CD4-positive, alpha-beta T cell treated with Interleukin-4 for 4 hours (primary cell): Measurements from ENCODE around the gene EXPH5.
A peak's percentile ranks its signal among the peaks of the same experiment; 100 is the strongest.
"Not testable (repeated sequence)": the region's sequence is repeated elsewhere in the genome, so short reads cannot be mapped to it uniquely, and the experiment has no call there.

Experiments
- DNase-seq: peaks from one replicate; pipeline ENCODE4 v3.0.0-alpha.2; 2020

EXPH5 gene

GRCh38 chr11:108593214-108593922, at the start of gene EXPH5:
Gene EXPH5 (minus strand): TSS chr11:108593768. CDS start chr11:108593536, 232 bp downstream.
- peak; percentile 94 for DNase-seq

GRCh38 chr11:108641752-108642151, 48.2 kb upstream of the EXPH5 start:
- DNase-seq = not testable (repeated sequence)

- DNase-seq = no peak
Observed at GRCh38 chr11:108639146-108639545, 45.6 kb upstream of the EXPH5 start.

GRCh38 chr11:108636222-108636621, 42.7 kb upstream of the EXPH5 start:
- no peak for DNase-seq

- DNase-seq = no peak
Observed at GRCh38 chr11:108635106-108635505, 41.5 kb upstream of the EXPH5 start.

- no peak for DNase-seq
Observed at GRCh38 chr11:108632041-108632704, 38.6 kb upstream of the EXPH5 start.

- DNase-seq = no peak
Observed at GRCh38 chr11:108629274-108629673, 35.7 kb upstream of the EXPH5 start.

GRCh38 chr11:108628812-108629211, 35.2 kb upstream of the EXPH5 start:
- no peak for DNase-seq

- DNase-seq = no peak
Observed at GRCh38 chr11:108628326-108628725, 34.8 kb upstream of the EXPH5 start.

- DNase-seq = peak; percentile 5
Observed at GRCh38 chr11:108624196-108624925, 30.8 kb upstream of the EXPH5 start.

GRCh38 chr11:108622341-108622740, 28.8 kb upstream of the EXPH5 start:
- no peak for DNase-seq

- DNase-seq = no peak
Observed at GRCh38 chr11:108620958-108621772, 27.6 kb upstream of the EXPH5 start.

GRCh38 chr11:108618529-108618928, 25.0 kb upstream of the EXPH5 start:
- DNase-seq = no peak

- no peak for DNase-seq
Observed at GRCh38 chr11:108617055-108617454, 23.5 kb upstream of the EXPH5 start.

- no peak for DNase-seq
Observed at GRCh38 chr11:108616549-108616948, 23.0 kb upstream of the EXPH5 start.

- no peak for DNase-seq
Observed at GRCh38 chr11:108614086-108614485, 20.5 kb upstream of the EXPH5 start.

GRCh38 chr11:108609682-108610081, 16.1 kb upstream of the EXPH5 start:
- DNase-seq = no peak

- no peak for DNase-seq
Observed at GRCh38 chr11:108608548-108608947, 15.0 kb upstream of the EXPH5 start.

- no peak for DNase-seq
Observed at GRCh38 chr11:108606495-108607160, 13.1 kb upstream of the EXPH5 start.

- DNase-seq = no peak
Observed at GRCh38 chr11:108606070-108606469, 12.5 kb upstream of the EXPH5 start.

- DNase-seq = not testable (repeated sequence)
Observed at GRCh38 chr11:108602818-108603217, 9.2 kb upstream of the EXPH5 start.

GRCh38 chr11:108601150-108601549, 7.6 kb upstream of the EXPH5 start:
- DNase-seq = no peak
